ENCODE data around the gene DOK6.
"Not testable (repeated sequence)": the region's sequence is repeated elsewhere in the genome, so short reads cannot be mapped to it uniquely, and the experiment has no call there.

The DOK6 gene

GRCh38 chr18:69658103-69658502, 257.4 kb downstream of the DOK6 start:
- H3K4me3 ChIP-seq (replicated peaks in 1 of 2; ENCODE audit: low read depth in 2 of 2, low read length in 2 of 2): no peak overlapping the region
- peak in 1 of 2 donors; percentile 19 for DNase-seq (ENCODE audit: low read depth in 2 of 2)
- TF ChIP-seq CTCF (IDR thresholded peaks at IDR 0.05; ENCODE audit: low read depth, low read length): no peak

GRCh38 chr18:69658685-69659084, 258.0 kb downstream of the DOK6 start:
- no peak for TF ChIP-seq CTCF (IDR thresholded peaks at IDR 0.05; ENCODE audit: low read depth, low read length)
- no peak overlapping the region for H3K4me3 ChIP-seq (replicated peaks in 1 of 2; ENCODE audit: low read depth in 2 of 2, low read length in 2 of 2)
- DNase-seq (ENCODE audit: low read depth in 2 of 2): no peak

- TF ChIP-seq CTCF (IDR thresholded peaks at IDR 0.05; ENCODE audit: low read depth, low read length): no peak
- no peak overlapping the region for H3K4me3 ChIP-seq (replicated peaks in 1 of 2; ENCODE audit: low read depth in 2 of 2, low read length in 2 of 2)
- no peak for DNase-seq (ENCODE audit: low read depth in 2 of 2)
Observed at GRCh38 chr18:69659142-69659651, 258.5 kb downstream of the DOK6 start.

- H3K4me3 ChIP-seq (replicated peaks in 1 of 2; ENCODE audit: low read depth in 2 of 2, low read length in 2 of 2); DNase-seq (ENCODE audit: low read depth in 2 of 2): not testable (repeated sequence)
Observed at GRCh38 chr18:69662090-69662489, 261.4 kb downstream of the DOK6 start.

- H3K4me3 ChIP-seq (replicated peaks in 1 of 2; ENCODE audit: low read depth in 2 of 2, low read length in 2 of 2): no peak overlapping the region
- no peak for DNase-seq (ENCODE audit: low read depth in 2 of 2)
- no peak for TF ChIP-seq CTCF (IDR thresholded peaks at IDR 0.05; ENCODE audit: low read depth, low read length)
Observed at GRCh38 chr18:69664399-69664798, 263.7 kb downstream of the DOK6 start.

- no peak for DNase-seq (ENCODE audit: low read depth in 2 of 2)
- no peak for TF ChIP-seq CTCF (IDR thresholded peaks at IDR 0.05; ENCODE audit: low read depth, low read length)
- H3K4me3 ChIP-seq (replicated peaks in 1 of 2; ENCODE audit: low read depth in 2 of 2, low read length in 2 of 2): no peak overlapping the region
Observed at GRCh38 chr18:69674292-69674877, 273.7 kb downstream of the DOK6 start.

GRCh38 chr18:69674966-69675365, 274.3 kb downstream of the DOK6 start:
- H3K4me3 ChIP-seq (replicated peaks in 1 of 2; ENCODE audit: low read depth in 2 of 2, low read length in 2 of 2): no peak overlapping the region
- TF ChIP-seq CTCF (IDR thresholded peaks at IDR 0.05; ENCODE audit: low read depth, low read length): no peak
- DNase-seq (ENCODE audit: low read depth in 2 of 2): no peak
